HepG2 (cell line): ENCODE data around the gene IGIP. TPM values are rescaled to one million over a fixed set of nuclear protein-coding genes. Genes with fewer than 3 reads are reported as not detected.

Experiments used
- ATF7-NPFF ChIP-seq: sonication (generic); formaldehyde crosslinking; IDR thresholded peaks from 2 replicates; pipeline ENCODE4 v1.8.1; 2023; ENCODE audit warnings: mild to moderate bottlenecking, low read depth, missing genetic modification reagents, moderate library complexity
- CSRNP1 ChIP-seq: sonication (generic); formaldehyde crosslinking; IDR thresholded peaks from 2 replicates; pipeline ENCODE4 v1.8.1; 2023; ENCODE audit warnings: mild to moderate bottlenecking, missing genetic modification reagents
- MIXL1 ChIP-seq: IDR thresholded peaks from 2 replicates; pipeline ENCODE4 v1.6.1; 2016
- MYPOP ChIP-seq: sonication (generic); formaldehyde crosslinking; IDR thresholded peaks from 2 replicates; pipeline ENCODE4 v1.8.1; 2023; ENCODE audit warnings: mild to moderate bottlenecking, moderate library complexity, missing genetic modification reagents
- SKI ChIP-seq: fragments of 450-650 bp; IDR thresholded peaks from one replicate; pipeline ENCODE4 v1.6.1; 2018; ENCODE audit warnings: mild to moderate bottlenecking; ENCODE audit not compliant: partially characterized antibody
- TP53 ChIP-seq: sonication (generic); formaldehyde crosslinking; conservative IDR thresholded peaks from 2 replicates; pipeline ENCODE4 v1.4.0; 2020; ENCODE audit warnings: missing genetic modification reagents
- ZBTB26 ChIP-seq: IDR thresholded peaks from 2 replicates; pipeline ENCODE4 v1.6.1; 2016; ENCODE audit warnings: missing compliant biosample characterization, missing genetic modification reagents, borderline replicate concordance
- ZFP91 ChIP-seq: sonication (generic); formaldehyde crosslinking; IDR thresholded peaks from 2 replicates; pipeline ENCODE4 v1.9.0; 2022; ENCODE audit warnings: missing genetic modification reagents, mild to moderate bottlenecking, borderline replicate concordance
- ZNF263 ChIP-seq: sonication (generic); formaldehyde crosslinking; IDR thresholded peaks from 2 replicates; pipeline ENCODE4 v1.4.0; 2020; ENCODE audit warnings: missing genetic modification reagents
- ZNF598 ChIP-seq: sonication (generic); formaldehyde crosslinking; IDR thresholded peaks from 2 replicates; pipeline ENCODE4 v1.5.1; 2020; ENCODE audit warnings: mild to moderate bottlenecking, missing genetic modification reagents, borderline replicate concordance
- ZNF766 ChIP-seq: sonication (generic); formaldehyde crosslinking; IDR thresholded peaks from 2 replicates; pipeline ENCODE4 v1.5.0; 2020; ENCODE audit warnings: missing genetic modification reagents, borderline replicate concordance
- ZSCAN21 ChIP-seq: sonication (generic); formaldehyde crosslinking; IDR thresholded peaks from 2 replicates; pipeline ENCODE4 v1.8.0; 2022; ENCODE audit warnings: mild to moderate bottlenecking, missing genetic modification reagents, moderate library complexity, borderline replicate concordance
- polyA plus RNA-seq, 8 experiments: library from polyadenylated mRNA; depleted of rRNA in 3 of 8; stranded (reverse) in 7 of 8; unstranded in 1 of 8; fragments of >200 nt; fragmentation: Illumina TruSeq in 4 of 8; extraction: Trizol in 4 of 8; gene quantifications; 2 replicates each; pipeline versions ENCODE4 v1.2.1 to v1.2.3, GENCODE V29; 2011 to 2016; ENCODE audit warnings: low read depth in 4 of 8, missing spikeins in 1 of 8, mixed read lengths in 1 of 8; ENCODE audit not compliant: insufficient read depth in 1 of 8
- total RNA-seq, 5 experiments: library from RNA; depleted of rRNA; stranded (reverse); fragments of >200 nt; fragmentation: Illumina TruSeq; extraction: Trizol; gene quantifications; 2 replicates each; pipeline ENCODE4 v1.2.3, GENCODE V29; 2016; ENCODE audit warnings: low read depth in 1 of 5

The IGIP gene
- total and polyA plus RNA-seq, 2 of the 13 experiments (the other 11 are each of a cell fraction or from before 2014, with no cell fraction given), result 1.7 to 2.1 TPM

GRCh38 chr5:140114341-140115185, 11.2 kb upstream of the IGIP start (continued):
- TF ChIP-seq MYPOP (CRISPR knock-in tag), result peak; percentile 71; the same call in 1 of the 2 replicates
- no peak for TF ChIP-seq MIXL1 (CRISPR knock-in tag)
- no peak for TF ChIP-seq ATF7-NPFF (CRISPR knock-in tag)
- TF ChIP-seq CSRNP1, result no peak
- TF ChIP-seq ZNF263 (CRISPR knock-in tag), result peak; percentile 10; the same call in 1 of the 2 replicates
- no peak for TF ChIP-seq SKI
- peak; percentile 52; the same call in 1 of the 2 replicates for TF ChIP-seq ZNF598 (CRISPR knock-in tag)
- peak; percentile 61; the same call in 1 of the 2 replicates for TF ChIP-seq ZSCAN21 (CRISPR knock-in tag)
- 0 out of 2 replicates have a peak, but pooled peaks have one; percentile 67 for TF ChIP-seq ZBTB26 (CRISPR knock-in tag)
- TF ChIP-seq ZNF766 (CRISPR knock-in tag), result 0 out of 2 replicates have a peak, but pooled peaks have one; percentile 54
- TF ChIP-seq TP53, result 0 out of 2 replicates have a peak, but pooled peaks have one; percentile 29
- peak; percentile 39 for TF ChIP-seq ZFP91 (CRISPR knock-in tag)
